Activated CD4-positive, alpha-beta T cell treated with anti-CD3 and anti-CD28 coated beads, Interleukin-2, amount 10 ng/mL, durations not matched to agents 7 days and 5 days (primary cell): ENCODE results near the gene TNFRSF14. TPM values are rescaled to one million over a fixed set of nuclear protein-coding genes. Genes with fewer than 3 reads are reported as not detected.

Source experiments
- CTCF ChIA-PET: fragments of 350-600 bp; sonication (Branson Sonifier 250); formaldehyde crosslinking; loops from one replicate; lab custom pipeline; 2021; ENCODE audit warnings: antibody characterized with exemption; lab: Charles Lee
- POLR2A ChIA-PET: fragments of 350-600 bp; sonication (Branson Sonifier 250); formaldehyde crosslinking; loops from one replicate; lab custom pipeline; 2021; ENCODE audit warnings: antibody characterized with exemption; lab: Charles Lee
- DNase-seq: peaks from one replicate; pipeline ENCODE4 v3.0.0-alpha.2; 2020
- H3K27ac Mint-ChIP-seq: one replicate; pipeline ENCODE4 v1.8.0; 2021; ENCODE audit warnings: mild to moderate bottlenecking, moderate library complexity, mixed read lengths
- H3K27me3 Mint-ChIP-seq: one replicate; pipeline ENCODE4 v1.8.0; 2021; ENCODE audit warnings: mixed read lengths
- H3K36me3 Mint-ChIP-seq: one replicate; pipeline ENCODE4 v1.8.0; 2021; ENCODE audit warnings: low read depth, mixed read lengths
- H3K4me1 Mint-ChIP-seq: one replicate; pipeline ENCODE4 v1.8.0; 2021; ENCODE audit warnings: mixed read lengths
- H3K4me3 Mint-ChIP-seq: one replicate; pipeline ENCODE4 v1.8.0; 2021; ENCODE audit warnings: mild to moderate bottlenecking, moderate library complexity, mixed read lengths
- H3K9me3 Mint-ChIP-seq: one replicate; pipeline ENCODE4 v1.8.0; 2021; ENCODE audit warnings: mixed read lengths
- total RNA-seq, 2 experiments: library from RNA; stranded (reverse); gene quantifications; one replicate each; pipeline ENCODE4 v1.2.3, GENCODE V29; 2021

The TNFRSF14 gene
- total RNA-seq, 2 experiments from 2014 or later: 182 to 192 TPM

DNA sequence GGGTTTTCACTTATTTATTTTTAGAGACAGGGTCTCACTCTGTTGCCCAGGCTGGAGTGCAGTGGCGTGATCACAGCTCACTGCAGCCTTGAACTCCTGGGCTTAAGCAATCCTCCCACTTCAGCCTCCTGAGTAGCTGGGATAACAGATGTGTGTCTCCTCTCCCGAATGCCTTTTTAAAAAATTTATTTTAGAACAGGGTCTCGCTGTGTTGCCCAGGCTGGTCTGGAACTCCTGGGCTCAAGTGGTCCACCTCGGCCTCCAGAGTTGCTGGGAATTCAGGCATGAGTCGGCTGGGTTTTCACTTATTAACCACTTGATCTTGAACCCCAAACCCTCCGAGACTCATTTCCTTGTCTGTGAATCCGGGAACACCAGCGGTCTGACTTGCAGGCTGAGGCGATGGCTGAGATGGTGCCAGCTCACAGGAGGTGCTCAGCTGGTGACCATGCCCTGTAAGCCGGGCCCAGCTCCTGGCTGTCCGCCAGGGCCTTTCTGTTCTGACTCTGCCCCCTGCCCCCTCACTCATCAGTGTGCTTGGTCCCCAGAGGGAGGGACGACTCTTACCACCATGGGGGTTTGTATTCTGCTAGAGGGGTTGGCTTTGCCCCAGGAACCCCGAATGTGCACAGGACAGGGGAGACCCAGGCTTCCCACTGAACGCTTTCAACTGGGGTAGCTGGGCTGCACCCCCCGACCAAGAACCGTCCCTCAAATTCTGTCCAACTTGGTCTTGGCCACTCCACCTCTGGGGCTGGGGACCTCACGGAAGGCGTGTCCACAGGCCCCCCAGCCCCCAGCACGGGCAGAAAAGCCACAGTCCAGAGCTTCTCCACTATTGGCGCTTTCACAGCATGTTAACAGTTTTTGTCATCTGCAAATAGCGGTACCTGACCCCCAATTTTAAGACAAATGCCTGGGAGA, 54.1 kb downstream of the TNFRSF14 start:
- H3K4me3 Mint-ChIP-seq: no peak overlapping the region
- H3K27me3 Mint-ChIP-seq: no peaks in the 10 kb centered on the region
- H3K36me3 Mint-ChIP-seq: no peaks in the 10 kb centered on the region
- ChIA-PET CTCF (no interaction called here), POLR2A (no interaction called here)
- H3K27ac Mint-ChIP-seq: no peak overlapping the region
- no peak for DNase-seq
- H3K4me1 Mint-ChIP-seq: no peaks in the 10 kb centered on the region
- H3K9me3 Mint-ChIP-seq: peaks cover 16% of the 10 kb centered on the region

DNA sequence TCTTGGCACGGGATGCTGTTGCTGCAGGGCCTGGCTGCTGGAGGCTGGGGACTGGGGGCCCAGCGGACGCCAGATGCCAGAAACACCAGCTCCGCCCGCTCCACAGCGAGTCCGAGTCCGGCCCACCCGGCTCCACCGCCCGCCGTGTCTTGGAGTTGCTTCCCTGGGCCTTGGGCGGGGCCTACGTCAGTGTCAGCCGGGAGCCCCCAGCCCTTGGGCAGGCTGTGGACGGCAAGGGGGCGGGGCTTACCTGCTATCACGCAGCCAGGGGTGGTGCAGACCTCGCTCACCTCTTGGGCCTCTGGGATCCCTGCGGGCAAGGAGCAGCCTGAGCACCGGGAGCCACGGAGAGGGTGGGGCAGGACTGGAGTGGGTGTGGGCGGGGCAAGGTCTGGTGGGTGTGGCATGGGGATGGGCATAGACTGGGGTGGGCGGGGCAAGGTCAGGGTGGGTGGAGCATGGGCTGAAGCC, 54.9 kb downstream of the TNFRSF14 start:
- no peaks in the 10 kb centered on the region for H3K4me1 Mint-ChIP-seq
- ChIA-PET CTCF (no interaction called here), POLR2A (no interaction called here)
- H3K27me3 Mint-ChIP-seq: no peaks in the 10 kb centered on the region
- H3K27ac Mint-ChIP-seq: no peak overlapping the region
- peaks cover 21% of the 10 kb centered on the region for H3K9me3 Mint-ChIP-seq
- no peaks in the 10 kb centered on the region for H3K36me3 Mint-ChIP-seq
- DNase-seq: no peak
- H3K4me3 Mint-ChIP-seq: no peak overlapping the region

DNA sequence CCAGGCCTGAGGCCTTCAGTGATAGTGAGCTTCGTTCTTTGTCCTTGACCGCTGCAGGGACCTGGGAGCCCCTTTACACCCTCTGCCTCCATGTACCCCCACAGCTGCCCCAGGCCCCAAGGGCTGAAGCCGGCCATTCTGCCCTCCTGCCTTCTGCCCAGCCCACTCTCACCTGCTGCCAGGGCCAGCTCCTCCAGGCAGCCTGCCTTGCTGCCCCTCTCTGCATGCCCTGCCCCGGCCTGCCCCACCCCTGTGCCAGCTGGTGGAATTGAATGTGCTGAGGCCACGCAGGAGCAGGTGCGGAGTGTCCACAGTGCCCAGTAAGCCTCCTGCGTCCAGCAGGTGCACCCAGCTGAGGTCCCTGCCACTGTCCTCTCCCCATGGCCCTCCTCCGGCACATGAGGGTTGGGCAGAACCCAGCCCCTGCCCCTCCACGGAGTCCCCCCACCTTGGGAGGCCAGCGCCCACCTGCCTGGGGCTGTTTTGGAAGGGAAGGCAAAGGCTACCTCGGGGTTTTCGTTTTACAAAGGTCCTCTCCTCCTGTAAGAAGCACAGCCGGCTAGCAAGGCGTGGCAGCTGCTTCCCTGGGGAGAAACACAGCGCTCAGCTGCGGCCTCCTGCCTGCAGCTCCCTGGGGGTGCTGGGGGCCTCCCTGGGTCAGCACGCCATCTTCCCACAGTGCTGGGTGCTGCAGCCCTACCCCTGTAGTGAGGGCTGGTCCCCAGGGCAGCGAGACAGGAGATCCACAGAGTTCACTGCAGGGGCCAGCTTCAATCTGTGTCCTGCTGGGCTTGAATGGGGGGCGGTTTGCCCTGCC, 55.7 kb downstream of the TNFRSF14 start:
- H3K27me3 Mint-ChIP-seq: no peaks in the 10 kb centered on the region
- H3K36me3 Mint-ChIP-seq: no peaks in the 10 kb centered on the region
- no peak for DNase-seq
- H3K4me1 Mint-ChIP-seq: peaks cover 4% of the 10 kb centered on the region
- no peak overlapping the region for H3K27ac Mint-ChIP-seq
- no peak overlapping the region for H3K4me3 Mint-ChIP-seq
- ChIA-PET POLR2A (interaction anchor here (0.7 kb wide), 1 partner anchor 33 kb away, joined by 3 read pairs; no protein-coding TSS in a partner anchor), CTCF (interaction anchor here (0.7 kb wide), 1 partner anchor 63 kb away, joined by 3 read pairs; no protein-coding TSS in a partner anchor)
- peaks cover 28% of the 10 kb centered on the region for H3K9me3 Mint-ChIP-seq

DNA sequence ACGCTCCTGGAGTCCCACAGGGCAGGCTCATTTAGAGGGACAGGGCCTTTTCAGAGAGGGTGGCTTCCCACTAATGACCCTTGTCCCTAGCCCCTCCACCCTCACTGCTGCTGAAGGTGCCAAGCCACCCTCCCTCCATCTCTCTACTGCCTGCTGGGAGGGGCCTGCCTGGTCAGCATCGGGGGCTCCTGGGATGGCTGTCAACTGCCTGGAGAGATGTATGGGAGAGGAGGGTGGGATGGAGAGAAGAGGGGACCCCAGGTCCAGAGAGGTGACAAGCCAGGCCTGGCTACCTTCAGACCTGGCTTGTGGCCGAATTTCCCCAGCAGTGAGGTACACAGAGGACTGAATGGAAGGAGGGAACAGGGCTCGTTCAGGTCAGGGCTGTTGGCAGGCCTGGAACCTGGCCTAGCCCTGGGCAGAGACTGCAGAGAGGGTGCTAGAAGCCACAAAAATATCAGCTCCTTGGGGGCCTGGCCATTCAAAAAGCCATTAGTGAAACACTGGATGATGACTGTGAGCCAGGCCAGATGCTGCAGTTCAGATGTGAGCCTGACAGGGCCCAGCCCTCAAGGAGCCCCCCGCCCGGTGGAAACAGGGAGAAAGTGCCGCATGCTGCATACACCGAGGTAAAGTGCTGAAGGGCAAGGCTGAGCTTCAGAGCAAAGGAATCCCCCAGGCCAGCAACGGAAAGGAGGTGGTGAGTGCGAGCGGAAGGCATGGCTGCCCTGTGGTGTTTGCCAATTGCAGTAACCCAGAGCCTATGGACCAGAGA, 56.6 kb downstream of the TNFRSF14 start:
- CTCF ChIA-PET: no interaction called here
- DNase-seq: no peak
- POLR2A ChIA-PET: interaction anchor here (0.7 kb wide), 1 partner anchor 32 kb away, joined by 3 read pairs; no protein-coding TSS in a partner anchor
- Mint-ChIP-seq H3K4me1 (peaks cover 4% of the 10 kb centered on the region), H3K4me3 (no peak overlapping the region), H3K36me3 (no peaks in the 10 kb centered on the region), H3K9me3 (peaks cover 30% of the 10 kb centered on the region), H3K27me3 (peaks cover 3% of the 10 kb centered on the region), H3K27ac (no peak overlapping the region)

Other genes starting within 250 kb of the TNFRSF14 start
- 1 to 10 TPM; 6.7 to 8.1 TPM for gene MORN1, start 164.8 kb upstream of the TNFRSF14 start, total RNA-seq
- gene RER1, start 164.5 kb upstream of the TNFRSF14 start, total RNA-seq: 100 to 1,000 TPM; 156 to 159 TPM
- 10 to 100 TPM in 1 of 2 experiments, 1 to 10 TPM in 1; 9.2 to 10.3 TPM for gene PEX10, start 143.8 kb upstream of the TNFRSF14 start, total RNA-seq
- gene PLCH2, start 80.1 kb upstream of the TNFRSF14 start, total RNA-seq: 10 to 100 TPM; 16.7 to 21.1 TPM
- 10 to 100 TPM; 66.6 to 76.6 TPM for gene PANK4, start 29.8 kb upstream of the TNFRSF14 start, total RNA-seq
- gene HES5, start 26.1 kb upstream of the TNFRSF14 start, total RNA-seq: not detected
- 10 to 100 TPM; 25.2 to 33.3 TPM for gene PRXL2B, start 30.4 kb downstream of the TNFRSF14 start, total RNA-seq
- 1 to 10 TPM; 2.9 to 3.5 TPM for gene MMEL1, start 76.6 kb downstream of the TNFRSF14 start, total RNA-seq
- gene TTC34, start 245.3 kb downstream of the TNFRSF14 start, total RNA-seq: 1 to 10 TPM; 1.6 to 1.9 TPM